HFFc6 (cell line): ENCODE results near the gene SH2D5. TPM values are rescaled to one million over a fixed set of nuclear protein-coding genes. Genes with fewer than 3 reads are reported as not detected.

Source experiments
- DNase-seq: peaks from one replicate; pipeline ENCODE4 v3.0.0-alpha.2; 2018
- H3K27ac Mint-ChIP-seq: 2 replicates; pipeline ENCODE4 v1.8.0; 2020; ENCODE audit warnings: mild to moderate bottlenecking, mixed read lengths
- H3K27me3 Mint-ChIP-seq: 2 replicates; pipeline ENCODE4 v1.8.0; 2021; ENCODE audit warnings: mild to moderate bottlenecking, moderate library complexity, mixed read lengths; ENCODE audit not compliant: insufficient read depth
- H3K36me3 Mint-ChIP-seq: 2 replicates; pipeline ENCODE4 v1.8.0; 2021; ENCODE audit warnings: low read depth, mixed read lengths
- H3K4me1 Mint-ChIP-seq: 2 replicates; pipeline ENCODE4 v1.8.0; 2020; ENCODE audit warnings: low read depth, mixed read lengths
- H3K4me3 Mint-ChIP-seq: 2 replicates; pipeline ENCODE4 v1.8.0; 2020; ENCODE audit warnings: mild to moderate bottlenecking, moderate library complexity, mixed read lengths
- H3K9me3 Mint-ChIP-seq: 2 replicates; pipeline ENCODE4 v1.8.0; 2020; ENCODE audit warnings: mild to moderate bottlenecking, mixed read lengths
- CTCF ChIP-seq: fragments of 200-600 bp; sonication (generic); IDR thresholded peaks from 2 replicates; pipeline ENCODE4 v1.5.0; 2021; ENCODE audit warnings: antibody characterized with exemption, mild to moderate bottlenecking
- total RNA-seq, 6 experiments: library from RNA; stranded (reverse); fragmentation: NEBNext Ultra II Directional; extraction: Animal tissue kit (Norgen Biotek cat#: 25700); gene quantifications; 2 replicates in 1 of 6; 3 replicates in 5 of 6; pipeline ENCODE4 v1.2.3, GENCODE V29; 2021

Gene SH2D5
- total RNA-seq, 6 experiments from 2014 or later, result 12.0 to 15.9 (median 13.2) TPM

- H3K36me3 Mint-ChIP-seq, result peaks cover 11% of the 10 kb centered on the region; the same call in 1 of the 2 replicates
- no peak overlapping the region for H3K4me3 Mint-ChIP-seq
- TF ChIP-seq CTCF, result no peak
- no peak for DNase-seq
- H3K27ac Mint-ChIP-seq, result no peak overlapping the region
- no peaks in the 10 kb centered on the region for H3K9me3 Mint-ChIP-seq
- H3K27me3 Mint-ChIP-seq, result peaks cover 5% of the 10 kb centered on the region
- peaks cover 42% of the 10 kb centered on the region for H3K4me1 Mint-ChIP-seq
Measured at GRCh38 chr1:20700636-20701215, 31.8 kb downstream of the SH2D5 start.

- no peak for DNase-seq
- Mint-ChIP-seq H3K27ac (no peak overlapping the region), H3K9me3 (no peaks in the 10 kb centered on the region), H3K4me1 (peaks cover 44% of the 10 kb centered on the region), H3K4me3 (no peak overlapping the region), H3K27me3 (peaks cover 5% of the 10 kb centered on the region), H3K36me3 (peaks cover 11% of the 10 kb centered on the region; the same call in 1 of the 2 replicates)
- no peak for TF ChIP-seq CTCF
Measured at GRCh38 chr1:20699558-20699957, 32.9 kb downstream of the SH2D5 start.

- Mint-ChIP-seq H3K27ac (peak overlapping the region; percentile 98), H3K9me3 (no peaks in the 10 kb centered on the region), H3K36me3 (peaks cover 11% of the 10 kb centered on the region; the same call in 1 of the 2 replicates), H3K4me1 (peaks cover 44% of the 10 kb centered on the region), H3K27me3 (peaks cover 5% of the 10 kb centered on the region), H3K4me3 (peak overlapping the region; percentile 86)
- no peak for TF ChIP-seq CTCF
- DNase-seq, result peak; percentile 75
Measured at GRCh38 chr1:20698195-20698910, 34.1 kb downstream of the SH2D5 start.

GRCh38 chr1:20697563-20697962, 34.9 kb downstream of the SH2D5 start:
- peak overlapping the region; percentile 98 for H3K27ac Mint-ChIP-seq
- H3K9me3 Mint-ChIP-seq, result no peaks in the 10 kb centered on the region
- peaks cover 6% of the 10 kb centered on the region; the same call in 1 of the 2 replicates for H3K36me3 Mint-ChIP-seq
- H3K4me3 Mint-ChIP-seq, result peak overlapping the region; percentile 91
- no peak for TF ChIP-seq CTCF
- peaks cover 44% of the 10 kb centered on the region for H3K4me1 Mint-ChIP-seq
- peaks cover 5% of the 10 kb centered on the region for H3K27me3 Mint-ChIP-seq
- DNase-seq, result no peak

GRCh38 chr1:20696397-20697333, 35.8 kb downstream of the SH2D5 start:
- Mint-ChIP-seq H3K27me3 (peaks cover 5% of the 10 kb centered on the region), H3K9me3 (no peaks in the 10 kb centered on the region), H3K4me3 (peak overlapping the region; percentile 91), H3K36me3 (peaks cover 6% of the 10 kb centered on the region; the same call in 1 of the 2 replicates), H3K4me1 (peaks cover 51% of the 10 kb centered on the region), H3K27ac (peak overlapping the region; percentile 98)
- TF ChIP-seq CTCF, result peak; percentile 99
- peak; percentile 96 for DNase-seq
